GM19452 (cell line): ENCODE measurements around the gene EXOC6B.
"Not testable (repeated sequence)": the region's sequence is repeated elsewhere in the genome, so short reads cannot be mapped to it uniquely, and the experiment has no call there.

Experiments
- ATAC-seq: cut with Tn5 transposase; IDR thresholded peaks from one replicate; pipeline ENCODE4 v1.9.1; 2021; ENCODE audit not compliant: unreplicated experiment

EXOC6B gene

GRCh38 chr2:72555943-72556342 is 269.9 kb downstream of the EXOC6B start:
- ATAC-seq, result no peak

- not testable (repeated sequence) for ATAC-seq
Observed at GRCh38 chr2:72555363-72555762, 270.5 kb downstream of the EXOC6B start.

GRCh38 chr2:72554910-72555309 is 270.9 kb downstream of the EXOC6B start:
- ATAC-seq, result not testable (repeated sequence)

GRCh38 chr2:72554381-72554780 is 271.5 kb downstream of the EXOC6B start:
- no peak for ATAC-seq

GRCh38 chr2:72548081-72548764 is 277.6 kb downstream of the EXOC6B start:
- ATAC-seq, result no peak

GRCh38 chr2:72545790-72546189 is 280.0 kb downstream of the EXOC6B start:
- ATAC-seq, result no peak

- ATAC-seq, result no peak
Observed at GRCh38 chr2:72544554-72544953, 281.3 kb downstream of the EXOC6B start.

GRCh38 chr2:72543497-72544216 is 282.2 kb downstream of the EXOC6B start:
- no peak for ATAC-seq

GRCh38 chr2:72539071-72539552 is 286.7 kb downstream of the EXOC6B start:
- no peak for ATAC-seq

GRCh38 chr2:72538486-72538885 is 287.3 kb downstream of the EXOC6B start:
- ATAC-seq, result no peak

GRCh38 chr2:72535586-72535985 is 290.2 kb downstream of the EXOC6B start:
- ATAC-seq, result not testable (repeated sequence)

GRCh38 chr2:72533765-72534164 is 292.1 kb downstream of the EXOC6B start:
- no peak for ATAC-seq

- no peak for ATAC-seq
Observed at GRCh38 chr2:72527424-72527823, 298.4 kb downstream of the EXOC6B start.

GRCh38 chr2:72526623-72527022 is 299.2 kb downstream of the EXOC6B start:
- no peak for ATAC-seq

GRCh38 chr2:72524071-72524470 is 301.8 kb downstream of the EXOC6B start:
- ATAC-seq, result no peak

- ATAC-seq, result no peak
Observed at GRCh38 chr2:72515696-72516095, 310.1 kb downstream of the EXOC6B start.

GRCh38 chr2:72513011-72513410 is 312.8 kb downstream of the EXOC6B start:
- ATAC-seq, result no peak

GRCh38 chr2:72512376-72512775 is 313.5 kb downstream of the EXOC6B start:
- ATAC-seq, result no peak

- ATAC-seq, result no peak
Observed at GRCh38 chr2:72511906-72512305, 313.9 kb downstream of the EXOC6B start.

GRCh38 chr2:72497763-72498162 is 328.1 kb downstream of the EXOC6B start:
- no peak for ATAC-seq

GRCh38 chr2:72496479-72496878 is 329.4 kb downstream of the EXOC6B start:
- ATAC-seq, result no peak

GRCh38 chr2:72494392-72494791 is 331.4 kb downstream of the EXOC6B start:
- ATAC-seq, result no peak
